Stimulated activated CD4-positive, alpha-beta T cell treated with anti-CD3 and anti-CD28 coated beads, Interleukin-15, amount 100 ng/mL, for 24 hours (primary cell): ENCODE data around the gene CYP46A1.
"Not testable (repeated sequence)": the region's sequence is repeated elsewhere in the genome, so short reads cannot be mapped to it uniquely, and the experiment has no call there.

Source experiments
- DNase-seq: peaks from one replicate; pipeline ENCODE4 v3.0.0-alpha.2; 2020

CYP46A1 gene

DNA sequence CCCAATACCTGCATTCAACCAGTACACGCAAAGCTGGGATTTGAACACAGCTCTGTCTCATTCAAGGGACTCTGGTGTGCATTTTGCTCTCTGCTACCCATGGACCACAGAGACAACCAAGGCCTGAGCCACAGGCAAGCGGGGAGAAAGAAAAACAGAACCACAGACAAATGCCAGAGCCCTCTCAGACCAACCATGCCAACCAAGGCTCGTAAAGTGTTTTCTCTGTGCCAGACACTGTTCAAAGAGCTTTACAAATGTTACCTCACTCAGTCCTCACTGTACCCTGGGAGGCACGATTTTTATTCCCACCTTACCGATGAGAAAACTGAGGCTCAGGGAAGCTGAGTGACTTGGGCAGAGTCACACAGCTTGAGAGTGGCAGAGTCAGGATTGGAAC, 76.7 kb downstream of the CYP46A1 start:
- no peak for DNase-seq

DNA sequence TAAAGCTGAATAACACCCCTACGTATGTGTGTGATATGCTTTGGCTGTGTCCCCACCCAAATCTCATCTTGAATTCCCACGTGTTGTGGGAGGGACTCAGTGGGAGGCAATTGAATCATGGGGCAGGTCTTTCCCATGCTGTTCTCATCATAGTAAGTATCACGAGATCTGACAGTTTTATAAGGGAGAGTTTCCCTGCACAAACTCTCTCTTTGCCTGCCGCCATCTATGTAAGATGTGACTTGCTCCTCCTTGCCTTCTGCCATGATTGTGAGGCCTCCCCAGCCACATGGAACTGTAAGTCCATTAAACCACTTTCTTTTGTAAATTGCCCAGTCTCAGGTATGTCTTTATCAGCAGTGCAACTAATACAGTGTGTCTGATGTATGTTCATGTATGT, 78.8 kb downstream of the CYP46A1 start:
- DNase-seq, result not testable (repeated sequence)

DNA sequence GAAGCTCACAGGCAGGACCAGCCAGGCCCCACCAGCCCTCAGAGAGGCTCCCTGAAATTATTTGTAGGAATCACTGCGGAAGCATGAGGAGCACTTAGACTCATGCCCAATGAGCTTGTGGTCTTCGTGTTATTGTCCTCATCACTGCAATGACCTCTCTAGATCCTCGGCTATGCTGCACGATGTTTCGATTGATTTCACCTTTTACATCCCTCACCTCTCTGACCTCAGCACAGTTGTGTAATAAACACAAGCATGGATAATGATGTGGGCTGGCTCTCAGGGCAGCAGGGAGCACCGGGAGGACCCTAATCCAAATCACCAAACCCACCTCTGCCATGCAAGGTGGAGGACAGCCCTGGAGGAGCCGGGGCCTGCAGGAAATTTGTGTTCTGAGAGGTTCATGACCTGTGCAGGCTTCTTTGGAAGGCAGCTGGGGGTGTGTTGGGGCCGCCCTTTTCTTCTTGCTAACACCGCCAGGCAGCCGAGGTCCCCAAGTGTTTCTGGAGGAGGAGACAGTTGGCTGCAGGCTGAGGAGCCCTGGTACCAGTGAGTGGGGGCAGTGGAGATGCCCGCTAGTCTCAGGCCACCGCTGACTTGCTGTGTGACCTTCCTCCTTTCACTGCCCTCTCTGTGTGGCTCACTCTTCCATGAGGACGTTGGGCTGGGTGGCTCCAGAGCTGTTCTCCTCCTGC, 79.6 kb downstream of the CYP46A1 start:
- DNase-seq, result no peak

DNA sequence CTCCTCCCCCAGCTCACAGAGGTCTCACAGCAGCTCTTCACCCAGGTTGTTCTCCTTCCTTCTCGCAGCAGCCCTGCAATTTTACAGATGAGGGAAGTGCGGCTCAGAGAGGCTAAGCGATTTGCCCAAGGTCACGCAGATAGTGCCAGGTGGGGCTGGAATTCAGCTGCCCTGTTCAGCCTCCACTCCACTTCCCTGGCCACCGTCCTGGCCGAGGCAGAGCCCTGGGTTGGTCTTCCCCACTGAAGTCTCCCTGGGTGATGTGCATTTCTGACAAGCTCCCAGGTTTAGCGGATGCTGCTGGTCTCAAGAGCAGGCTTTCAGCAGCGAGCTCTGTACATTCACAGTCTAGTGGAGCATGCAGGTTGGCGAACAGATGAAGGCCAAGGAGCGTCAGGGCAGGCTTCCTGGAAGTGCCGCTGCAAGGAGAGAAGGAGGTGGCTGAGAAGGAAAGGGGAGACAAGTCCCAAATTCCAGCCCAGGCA, 80.2 kb downstream of the CYP46A1 start:
- no peak for DNase-seq

DNA sequence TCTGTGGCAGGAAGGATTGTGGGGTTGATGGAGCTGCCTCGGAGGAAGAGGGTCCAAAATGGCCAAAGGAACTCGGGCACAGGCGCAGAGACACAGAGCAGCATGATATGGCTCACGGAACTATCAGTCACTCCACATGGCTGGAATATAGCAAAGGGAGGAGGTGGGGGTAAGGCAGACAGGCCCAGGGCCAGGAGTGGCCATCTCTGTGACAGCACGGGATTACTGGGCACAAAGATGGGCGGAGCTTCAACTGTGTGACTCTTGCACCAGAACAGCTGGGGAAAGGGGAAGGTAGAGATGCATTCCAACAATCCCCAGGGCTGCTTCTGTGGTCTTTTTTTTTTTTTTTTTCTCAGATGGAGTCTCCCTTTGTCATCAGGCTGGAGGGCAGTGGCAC, 84.3 kb downstream of the CYP46A1 start:
- no peak for DNase-seq

DNA sequence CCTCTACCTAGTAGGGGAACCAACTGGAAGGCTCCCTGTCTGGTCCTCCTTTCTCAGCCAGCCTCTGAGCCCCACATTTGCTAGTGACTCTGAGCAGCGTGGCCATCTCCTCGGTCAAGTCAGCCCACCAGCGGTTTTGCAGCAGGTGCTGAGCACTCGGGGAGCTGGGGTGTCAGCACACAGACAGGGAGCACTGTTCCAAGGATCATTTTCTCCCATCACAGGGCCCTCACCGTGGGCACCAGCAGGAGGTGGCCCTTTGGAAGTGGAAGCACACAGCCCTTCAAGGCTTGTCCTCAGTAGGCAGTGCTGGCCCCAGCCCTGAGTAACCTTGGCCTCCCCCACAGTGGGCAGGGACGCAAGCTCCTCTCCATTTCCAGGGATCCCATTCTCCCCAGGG, 85.0 kb downstream of the CYP46A1 start:
- DNase-seq, result no peak

DNA sequence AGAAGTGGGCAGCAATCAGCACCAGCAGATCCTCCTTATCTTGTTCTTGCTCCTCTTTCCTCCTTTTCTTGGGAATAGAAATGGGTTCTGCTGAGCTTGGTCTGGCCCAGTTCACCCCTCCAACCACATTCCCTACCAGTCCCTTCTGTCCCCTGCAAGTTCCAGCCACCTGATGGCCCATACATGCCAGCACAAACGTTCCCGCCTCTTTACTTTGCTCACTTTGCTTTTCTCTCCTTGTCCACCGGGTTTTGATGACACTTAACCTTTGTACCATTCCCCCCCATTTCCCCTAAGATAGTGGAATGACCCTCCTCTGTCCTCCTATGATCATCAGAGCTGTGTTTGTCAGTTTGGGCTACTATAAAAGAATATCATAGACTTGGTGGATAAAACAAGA, 85.7 kb downstream of the CYP46A1 start:
- DNase-seq, result no peak

DNA sequence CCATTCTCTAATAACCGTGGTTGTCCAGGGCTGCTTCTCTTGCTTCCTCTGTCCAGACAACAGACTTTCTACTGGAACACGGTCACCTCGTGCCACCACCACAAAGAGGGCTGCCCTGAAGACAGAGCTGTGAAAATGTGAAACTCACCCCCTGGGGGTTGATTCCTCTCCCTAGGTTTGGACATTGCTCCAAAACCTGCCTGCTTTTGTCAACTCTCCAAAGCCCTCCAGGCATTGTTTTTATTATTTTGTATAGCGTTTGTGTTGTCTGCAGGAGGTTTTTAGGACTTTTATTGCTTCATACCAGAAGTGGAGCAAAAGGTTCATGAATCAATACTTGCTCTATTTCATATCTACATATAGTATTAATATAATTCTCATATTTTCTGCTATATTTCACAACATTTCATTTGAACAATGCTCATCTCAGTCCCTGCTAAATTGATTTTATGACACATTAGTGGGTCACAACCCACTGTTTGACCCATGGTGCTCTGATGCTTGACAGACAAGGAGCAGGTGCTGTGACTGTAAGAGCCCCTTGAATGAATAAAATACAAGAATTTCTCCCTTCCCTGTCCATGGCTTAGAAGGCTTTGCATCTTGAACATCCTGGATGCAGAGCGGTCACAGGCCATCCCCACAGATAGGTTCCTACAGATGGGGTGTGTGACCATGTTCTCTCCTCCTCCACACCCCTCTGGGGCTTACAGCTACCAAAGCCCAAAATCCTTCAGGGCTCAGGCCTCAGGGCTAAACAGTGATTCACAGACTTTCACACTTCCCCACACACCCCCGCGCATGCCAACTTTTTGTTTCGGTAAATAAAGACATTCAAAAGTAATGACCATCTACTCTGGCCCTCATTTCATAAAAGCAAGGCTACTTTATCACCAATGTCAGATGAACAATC, 88.5 kb downstream of the CYP46A1 start:
- no peak for DNase-seq

DNA sequence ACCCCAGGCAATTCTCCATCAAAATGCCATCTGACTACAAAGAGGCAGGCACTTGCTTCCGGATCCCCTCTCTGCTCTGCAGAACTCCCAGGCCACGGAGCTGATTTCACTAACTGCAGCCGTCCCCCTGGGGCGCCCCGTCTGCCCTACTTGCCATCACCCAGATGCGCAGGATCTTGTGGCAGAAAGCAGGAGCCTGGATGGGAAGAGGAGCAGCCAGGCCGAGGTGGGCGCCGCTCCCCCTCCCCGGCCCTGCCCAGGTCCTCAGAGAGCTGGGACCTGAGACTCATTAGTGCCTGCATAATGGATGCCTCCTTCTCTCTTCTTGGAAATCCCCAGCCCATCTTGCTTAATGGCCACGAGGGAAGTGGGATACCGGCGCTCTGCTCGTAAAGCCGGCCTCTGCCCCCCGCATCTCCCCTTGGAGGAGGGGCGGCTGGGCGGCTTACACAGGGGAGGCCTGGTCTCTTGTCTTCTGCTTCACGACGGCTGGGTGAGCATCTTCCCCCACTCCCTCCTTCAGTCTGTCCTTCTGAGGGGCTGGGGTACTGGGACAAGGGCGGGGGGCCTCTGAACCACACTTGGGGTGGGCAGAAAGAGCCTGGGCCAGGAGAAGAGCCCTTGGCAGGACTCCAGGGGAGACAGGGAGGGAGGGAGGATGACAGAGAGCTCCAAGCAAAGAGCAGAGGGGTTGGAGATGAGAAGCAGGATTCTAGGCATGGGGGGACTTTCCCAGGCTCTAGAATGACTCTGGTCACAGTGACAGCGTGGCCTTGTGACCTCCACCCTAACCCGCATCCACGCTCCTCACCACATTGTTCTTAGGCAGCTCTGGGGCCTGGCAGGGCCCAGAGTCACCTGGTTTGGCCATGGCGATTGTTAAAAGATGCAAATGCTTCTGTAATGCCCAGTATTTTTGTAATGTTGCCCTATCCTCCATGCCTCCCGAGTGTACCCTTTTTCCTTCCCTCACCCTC, 89.7 kb downstream of the CYP46A1 start:
- DNase-seq, result no peak

DNA sequence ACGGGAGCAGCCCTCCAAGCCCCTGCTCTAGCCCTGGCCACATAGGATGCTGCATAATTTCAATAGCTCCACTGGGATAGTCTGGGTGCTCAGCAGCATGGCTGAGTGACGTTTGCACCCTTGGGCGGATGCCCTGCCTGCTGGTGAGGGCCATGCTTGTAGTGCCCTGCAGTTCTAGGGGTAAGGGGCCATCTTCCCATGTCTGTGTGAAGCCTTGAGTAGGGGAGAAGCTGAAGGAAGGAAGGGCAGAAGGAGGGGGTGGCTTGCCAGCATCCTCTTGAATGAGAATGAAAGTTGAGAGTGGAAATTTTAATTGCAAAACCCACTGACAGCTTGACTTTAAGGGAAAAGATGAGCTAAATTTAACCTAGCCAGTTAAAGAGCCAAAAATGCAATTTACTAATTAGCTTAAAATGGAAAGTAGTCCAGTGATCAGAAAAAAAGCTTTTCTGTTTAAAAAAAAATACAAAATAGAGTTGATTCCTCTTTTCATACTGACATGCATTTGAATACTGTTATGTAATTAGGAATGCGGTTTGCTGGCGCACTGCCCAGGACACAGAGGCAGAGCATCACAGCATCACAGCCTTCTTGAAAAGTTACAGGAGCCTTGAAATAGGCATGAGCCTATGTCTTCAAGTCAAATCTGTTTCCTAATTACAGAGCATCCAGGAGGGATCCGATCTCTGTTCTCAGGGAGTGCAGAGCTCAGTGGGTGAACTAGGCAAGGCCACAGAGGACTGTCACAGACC, 90.6 kb downstream of the CYP46A1 start:
- no peak for DNase-seq

DNA sequence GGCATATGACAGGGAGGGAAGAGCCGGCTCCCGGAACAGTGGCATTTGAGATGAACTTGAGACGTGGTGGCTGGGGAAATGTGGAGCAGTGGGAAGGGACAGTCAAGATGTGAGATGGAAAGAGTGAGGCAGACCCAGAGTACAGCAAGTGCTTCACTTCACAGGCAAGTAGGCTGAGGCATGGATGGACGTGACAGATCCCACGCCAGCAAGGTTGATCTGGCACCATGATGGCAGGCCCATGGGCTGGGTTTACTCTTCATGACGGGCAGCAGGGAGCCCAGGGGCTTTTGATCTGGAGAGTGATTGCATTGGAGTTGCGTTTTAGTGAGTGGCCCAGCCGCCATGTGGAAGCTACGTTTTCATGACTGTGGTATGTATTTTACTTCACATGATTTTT, 91.3 kb downstream of the CYP46A1 start:
- DNase-seq, result no peak
